ENCODE measurements around the gene OR5H1.

DNA sequence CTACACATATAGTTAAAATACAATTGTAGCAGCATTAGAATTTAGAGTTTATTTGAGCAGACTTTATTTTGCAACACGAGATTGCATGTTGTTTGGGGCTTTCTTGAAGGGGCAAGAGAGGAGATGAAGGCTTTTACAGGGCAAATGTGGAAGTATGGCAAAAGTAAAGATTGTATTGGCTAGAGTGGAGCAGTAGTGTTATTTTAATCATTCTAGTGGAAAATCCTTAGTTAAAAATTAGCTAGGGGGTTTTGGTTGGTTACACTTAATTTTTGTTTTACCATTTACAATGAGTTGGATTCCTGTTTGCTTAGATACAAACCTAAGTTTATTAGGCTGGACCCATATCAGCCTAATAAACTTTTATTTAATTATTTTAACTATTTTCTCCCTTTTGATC lies 40.5 kb downstream of the OR5H1 start:
- TF ChIP-seq, protein P1, sequence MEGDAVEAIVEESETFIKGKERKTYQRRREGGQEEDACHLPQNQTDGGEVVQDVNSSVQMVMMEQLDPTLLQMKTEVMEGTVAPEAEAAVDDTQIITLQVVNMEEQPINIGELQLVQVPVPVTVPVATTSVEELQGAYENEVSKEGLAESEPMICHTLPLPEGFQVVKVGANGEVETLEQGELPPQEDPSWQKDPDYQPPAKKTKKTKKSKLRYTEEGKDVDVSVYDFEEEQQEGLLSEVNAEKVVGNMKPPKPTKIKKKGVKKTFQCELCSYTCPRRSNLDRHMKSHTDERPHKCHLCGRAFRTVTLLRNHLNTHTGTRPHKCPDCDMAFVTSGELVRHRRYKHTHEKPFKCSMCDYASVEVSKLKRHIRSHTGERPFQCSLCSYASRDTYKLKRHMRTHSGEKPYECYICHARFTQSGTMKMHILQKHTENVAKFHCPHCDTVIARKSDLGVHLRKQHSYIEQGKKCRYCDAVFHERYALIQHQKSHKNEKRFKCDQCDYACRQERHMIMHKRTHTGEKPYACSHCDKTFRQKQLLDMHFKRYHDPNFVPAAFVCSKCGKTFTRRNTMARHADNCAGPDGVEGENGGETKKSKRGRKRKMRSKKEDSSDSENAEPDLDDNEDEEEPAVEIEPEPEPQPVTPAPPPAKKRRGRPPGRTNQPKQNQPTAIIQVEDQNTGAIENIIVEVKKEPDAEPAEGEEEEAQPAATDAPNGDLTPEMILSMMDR (IDR thresholded peaks at IDR 0.05; ENCODE audit: poor library complexity): no peak
- TF ChIP-seq EZH2 (IDR thresholded peaks at IDR 0.05; ENCODE audit: borderline replicate concordance): no peak

Data from hepatocyte (in vitro differentiated cells).